SK-N-SH (cell line): ENCODE data around the gene ARFGAP1.

Experiments
- CTCF ChIP-seq: fragments of 200-600 bp; sonication (generic); IDR thresholded peaks from 2 replicates; pipeline ENCODE4 v1.6.1; 2017; ENCODE audit warnings: antibody characterized with exemption, mild to moderate bottlenecking, moderate library complexity
- FOSL2 ChIP-seq: IDR thresholded peaks from 2 replicates; pipeline ENCODE4 v1.4.0; 2012; ENCODE audit warnings: low read depth, mild to moderate bottlenecking, moderate library complexity, borderline replicate concordance
- FOXJ3 ChIP-seq: sonication (generic); formaldehyde crosslinking; IDR thresholded peaks from 2 replicates; pipeline ENCODE4 v1.5.1; 2020; ENCODE audit warnings: mild to moderate bottlenecking, missing genetic modification reagents
- TF ChIP-seq, protein P1 (sequence below): fragments of 150-350 bp; IDR thresholded peaks from 2 replicates; pipeline ENCODE4 v1.6.1; 2017; ENCODE audit warnings: antibody characterized with exemption, low read length, low read depth, borderline replicate concordance
- TF ChIP-seq, protein P2 (sequence below): IDR thresholded peaks from 2 replicates; pipeline ENCODE4 v1.4.0; 2012; ENCODE audit warnings: low read depth

- TF ChIP-seq CTCF, result no peak
- TF ChIP-seq FOSL2, result no peak
- TF ChIP-seq, protein P1, sequence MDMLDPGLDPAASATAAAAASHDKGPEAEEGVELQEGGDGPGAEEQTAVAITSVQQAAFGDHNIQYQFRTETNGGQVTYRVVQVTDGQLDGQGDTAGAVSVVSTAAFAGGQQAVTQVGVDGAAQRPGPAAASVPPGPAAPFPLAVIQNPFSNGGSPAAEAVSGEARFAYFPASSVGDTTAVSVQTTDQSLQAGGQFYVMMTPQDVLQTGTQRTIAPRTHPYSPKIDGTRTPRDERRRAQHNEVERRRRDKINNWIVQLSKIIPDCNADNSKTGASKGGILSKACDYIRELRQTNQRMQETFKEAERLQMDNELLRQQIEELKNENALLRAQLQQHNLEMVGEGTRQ, result no peak
- TF ChIP-seq FOXJ3 (CRISPR knock-in tag), result no peak
- TF ChIP-seq, protein P2, sequence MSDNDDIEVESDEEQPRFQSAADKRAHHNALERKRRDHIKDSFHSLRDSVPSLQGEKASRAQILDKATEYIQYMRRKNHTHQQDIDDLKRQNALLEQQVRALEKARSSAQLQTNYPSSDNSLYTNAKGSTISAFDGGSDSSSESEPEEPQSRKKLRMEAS, result no peak
Observed at GRCh38 chr20:63283397-63284082, 10.9 kb downstream of the ARFGAP1 start.
